Stimulated activated CD8-positive, alpha-beta memory T cell treated with anti-CD3 and anti-CD28 coated beads, Interleukin-12 subunit alpha, Interleukin-12 subunit beta, amount 100 ng/mL, for 1 hour (primary cell): ENCODE measurements around the gene ICA1L.
"Not testable (repeated sequence)": the region's sequence is repeated elsewhere in the genome, so short reads cannot be mapped to it uniquely, and the experiment has no call there.

Experiments used
- DNase-seq: peaks from one replicate; pipeline ENCODE4 v3.0.0-alpha.2; 2020; ENCODE audit warnings: low read depth

ICA1L gene

GRCh38 chr2:202871300-202872141 is at the start of gene ICA1L:
Gene ICA1L (minus strand): TSS chr2:202871766. CDS start chr2:202829009, 42,757 bp downstream.
- no peak for DNase-seq

- DNase-seq, result no peak
These were observed 47.3 kb upstream of the ICA1L start for GRCh38 chr2:202918860-202919259.

- not testable (repeated sequence) for DNase-seq
These were observed 41.0 kb upstream of the ICA1L start for GRCh38 chr2:202912342-202913201.

GRCh38 chr2:202911512-202912341 is 40.2 kb upstream of the ICA1L start, which contains the start of the genes CARF and WDR12:
Gene CARF (plus strand): TSS chr2:202912275. CDS start chr2:202941903, 29,628 bp downstream.
Gene WDR12 (minus strand): TSS chr2:202911673. CDS start chr2:202911476, 197 bp downstream.
- peak; percentile 86 for DNase-seq

- DNase-seq, result no peak
These were observed 39.6 kb upstream of the ICA1L start for GRCh38 chr2:202911203-202911511.

GRCh38 chr2:202910698-202911097 is 39.1 kb upstream of the ICA1L start:
- no peak for DNase-seq

- not testable (repeated sequence) for DNase-seq
These were observed 38.7 kb upstream of the ICA1L start for GRCh38 chr2:202910250-202910649.

GRCh38 chr2:202909394-202910192 is 38.0 kb upstream of the ICA1L start:
- no peak for DNase-seq

- DNase-seq, result no peak
These were observed 36.6 kb upstream of the ICA1L start for GRCh38 chr2:202908186-202908585.

GRCh38 chr2:202905507-202905906 is 33.9 kb upstream of the ICA1L start:
- not testable (repeated sequence) for DNase-seq

GRCh38 chr2:202885190-202885589 is 13.6 kb upstream of the ICA1L start:
- no peak for DNase-seq

- no peak for DNase-seq
These were observed 12.6 kb upstream of the ICA1L start for GRCh38 chr2:202883987-202884675.

- DNase-seq, result no peak
These were observed 10.0 kb upstream of the ICA1L start for GRCh38 chr2:202881570-202881969.

- no peak for DNase-seq
These were observed 6.1 kb upstream of the ICA1L start for GRCh38 chr2:202877699-202878098.

- peak; percentile 42 for DNase-seq
These were observed 901 bp downstream of the ICA1L start for GRCh38 chr2:202870431-202871299.

GRCh38 chr2:202861987-202862386 is 9.6 kb downstream of the ICA1L start:
- no peak for DNase-seq

GRCh38 chr2:202858601-202859000 is 13.0 kb downstream of the ICA1L start:
- no peak for DNase-seq

GRCh38 chr2:202849343-202849742 is 22.2 kb downstream of the ICA1L start:
- not testable (repeated sequence) for DNase-seq

GRCh38 chr2:202848813-202849212 is 22.8 kb downstream of the ICA1L start:
- no peak for DNase-seq
